ENCODE results near the gene AMDHD1. TPM values are rescaled to one million over a fixed set of nuclear protein-coding genes. Genes with fewer than 3 reads are reported as not detected.

Gene AMDHD1
- total and polyA plus RNA-seq, 2 of the 8 experiments (the other 6 are each of a cell fraction or from before 2014, with no cell fraction given): 0.14 TPM; not detected in 1

DNA sequence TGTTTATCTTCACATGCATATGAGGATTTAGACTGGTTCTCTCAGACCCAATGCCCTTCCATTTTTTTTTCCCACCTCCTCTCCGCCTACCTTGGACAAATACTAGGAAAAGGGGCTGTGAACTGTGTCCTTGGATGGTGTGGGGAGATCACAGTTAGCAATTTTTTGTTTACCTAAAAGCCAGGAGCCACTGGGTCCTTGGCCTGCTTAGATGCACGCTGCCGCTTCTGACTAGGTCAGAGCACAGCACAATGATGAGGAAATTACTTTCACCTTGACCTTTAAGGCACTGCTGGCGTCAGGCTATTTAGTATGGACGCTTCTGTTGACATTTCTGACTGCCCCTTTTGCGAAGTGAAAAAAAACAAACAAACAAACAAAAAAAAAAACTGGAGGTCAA is 2.6 kb upstream of the AMDHD1 start (continued):
- TF ChIP-seq, protein P1, sequence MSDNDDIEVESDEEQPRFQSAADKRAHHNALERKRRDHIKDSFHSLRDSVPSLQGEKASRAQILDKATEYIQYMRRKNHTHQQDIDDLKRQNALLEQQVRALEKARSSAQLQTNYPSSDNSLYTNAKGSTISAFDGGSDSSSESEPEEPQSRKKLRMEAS (IDR thresholded peaks at IDR 0.05): no peak
- TF ChIP-seq EGR1 (IDR thresholded peaks at IDR 0.05; ENCODE audit: borderline replicate concordance, low read depth, low read length) (no peak), RBBP5 (IDR thresholded peaks at IDR 0.05; ENCODE audit: borderline replicate concordance, low read depth, low read length) (no peak)
